SJCRH30 (cell line): ENCODE data around the gene USP2. TPM values are rescaled to one million over a fixed set of nuclear protein-coding genes. Genes with fewer than 3 reads are reported as not detected.

ENCODE experiments used
- DNase-seq, 2 experiments: peaks; one replicate each; pipeline ENCODE4 v3.0.0-alpha.2; 2015 to 2020
- H3K27ac ChIP-seq: fragments of 250-450 bp; sonication (Bioruptor Pico); 2 replicates; pipeline ENCODE4 v1.5.1; 2020; ENCODE audit warnings: mild to moderate bottlenecking, moderate library complexity
- H3K27me3 ChIP-seq: fragments of 250-450 bp; sonication (Bioruptor Pico); 2 replicates; pipeline ENCODE4 v1.5.1; 2020; ENCODE audit warnings: mild to moderate bottlenecking, moderate library complexity
- H3K36me3 ChIP-seq: fragments of 250-450 bp; sonication (Bioruptor Pico); 2 replicates; pipeline ENCODE4 v1.5.1; 2020; ENCODE audit warnings: mild to moderate bottlenecking, moderate library complexity
- H3K4me1 ChIP-seq: fragments of 250-450 bp; sonication (Bioruptor Pico); 2 replicates; pipeline ENCODE4 v1.5.1; 2020; ENCODE audit warnings: mild to moderate bottlenecking, moderate library complexity
- H3K4me3 ChIP-seq: fragments of 250-450 bp; sonication (Bioruptor Pico); 2 replicates; pipeline ENCODE4 v1.5.1; 2020; ENCODE audit warnings: mild to moderate bottlenecking, moderate library complexity
- H3K9me3 ChIP-seq: fragments of 250-450 bp; sonication (Bioruptor Pico); replicated peaks from 2 replicates; pipeline ENCODE4 v1.5.1; 2020; ENCODE audit warnings: mild to moderate bottlenecking, moderate library complexity
- total RNA-seq: library from RNA; depleted of rRNA; stranded (reverse); fragments of >200 nt; shearing (Covaris generic); gene quantifications from 2 replicates; pipeline ENCODE4 v1.2.3, GENCODE V29; 2014; rRNA removed

The USP2 gene
- total RNA-seq, 1 experiment from 2014 or later, result 2.4 TPM

GRCh38 chr11:119315131-119316015 lies 66.1 kb downstream of the USP2 start:
- Histone ChIP-seq H3K4me3 (peak overlapping the region; percentile 87), H3K4me1 (peaks cover 9% of the 10 kb centered on the region; the same call in 1 of the 2 replicates), H3K9me3 (no peaks in the 10 kb centered on the region), H3K36me3 (peaks cover 2% of the 10 kb centered on the region; the same call in 1 of the 2 replicates), H3K27me3 (no peaks in the 10 kb centered on the region), H3K27ac (peak overlapping the region; percentile 80)
- peak; percentile 55 to 68 for DNase-seq

DNA sequence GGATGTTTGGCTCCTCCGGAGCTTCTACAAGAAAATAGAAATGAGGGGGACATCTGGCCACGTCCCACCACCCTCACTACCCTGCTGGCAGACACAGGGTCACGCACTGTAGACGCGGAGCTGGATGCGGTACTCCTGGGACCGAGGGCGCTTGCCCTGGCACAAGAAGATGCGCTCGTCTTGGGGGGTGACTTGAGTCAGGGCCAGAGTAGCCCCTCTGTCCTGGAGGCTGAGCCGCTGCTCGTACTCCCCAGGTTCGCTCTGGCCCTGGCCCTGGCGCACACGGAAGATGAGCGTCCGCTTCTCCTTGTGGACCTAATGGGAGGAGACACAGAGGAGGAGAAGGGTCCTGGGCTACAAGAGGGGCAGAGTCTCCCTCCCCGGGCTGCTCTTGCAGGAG lies 66.8 kb downstream of the USP2 start:
- Histone ChIP-seq H3K27ac (peak overlapping the region; percentile 80), H3K4me1 (peaks cover 9% of the 10 kb centered on the region; the same call in 1 of the 2 replicates), H3K4me3 (peak overlapping the region; percentile 87; the same call in 1 of the 2 replicates), H3K27me3 (no peaks in the 10 kb centered on the region), H3K9me3 (no peaks in the 10 kb centered on the region), H3K36me3 (peaks cover 2% of the 10 kb centered on the region; the same call in 1 of the 2 replicates)
- DNase-seq, result no peak

GRCh38 chr11:119310682-119311052 lies 70.8 kb downstream of the USP2 start:
- H3K9me3 ChIP-seq, result no peaks in the 10 kb centered on the region
- DNase-seq, result no peak
- H3K4me1 ChIP-seq, result no peaks in the 10 kb centered on the region
- no peaks in the 10 kb centered on the region for H3K27me3 ChIP-seq
- peaks cover 2% of the 10 kb centered on the region; the same call in 1 of the 2 replicates for H3K36me3 ChIP-seq
- no peak overlapping the region for H3K27ac ChIP-seq
- H3K4me3 ChIP-seq, result no peak overlapping the region

GRCh38 chr11:119309953-119310681 lies 71.4 kb downstream of the USP2 start:
- Histone ChIP-seq H3K27ac (no peak overlapping the region), H3K4me1 (no peaks in the 10 kb centered on the region), H3K4me3 (no peak overlapping the region), H3K36me3 (peaks cover 2% of the 10 kb centered on the region; the same call in 1 of the 2 replicates), H3K27me3 (no peaks in the 10 kb centered on the region), H3K9me3 (no peaks in the 10 kb centered on the region)
- no peak for DNase-seq

DNA sequence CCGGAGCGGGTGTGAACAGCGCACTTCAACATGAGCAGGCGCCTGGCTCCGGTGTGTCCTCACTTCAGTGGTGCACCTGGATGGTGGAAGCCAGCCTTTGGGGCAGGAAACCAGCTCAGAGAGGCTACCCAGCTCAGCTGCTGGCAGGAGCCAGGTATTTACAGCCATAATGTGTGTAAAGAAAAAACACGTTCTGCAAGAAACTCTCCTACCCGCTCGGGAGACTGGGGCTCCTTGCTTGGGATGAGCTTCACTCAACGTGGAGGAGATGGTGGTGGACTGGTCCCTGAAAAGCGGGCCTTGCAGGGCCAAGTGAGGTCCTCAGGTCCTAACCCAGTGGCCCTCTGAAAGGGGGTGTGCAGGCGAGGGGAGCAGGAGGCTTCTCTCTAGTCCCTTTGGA lies 72.1 kb downstream of the USP2 start:
- H3K9me3 ChIP-seq, result no peaks in the 10 kb centered on the region
- H3K36me3 ChIP-seq, result peaks cover 2% of the 10 kb centered on the region; the same call in 1 of the 2 replicates
- no peaks in the 10 kb centered on the region for H3K27me3 ChIP-seq
- H3K4me1 ChIP-seq, result no peaks in the 10 kb centered on the region
- no peak for DNase-seq
- H3K27ac ChIP-seq, result no peak overlapping the region
- H3K4me3 ChIP-seq, result no peak overlapping the region

GRCh38 chr11:119307974-119308373 lies 73.5 kb downstream of the USP2 start:
- no peaks in the 10 kb centered on the region for H3K9me3 ChIP-seq
- DNase-seq, result no peak
- H3K36me3 ChIP-seq, result 0 out of 2 replicates have a peak, but pooled peaks cover 2% of the 10 kb centered on the region
- no peak overlapping the region for H3K27ac ChIP-seq
- H3K4me3 ChIP-seq, result no peak overlapping the region
- H3K4me1 ChIP-seq, result no peaks in the 10 kb centered on the region
- H3K27me3 ChIP-seq, result no peaks in the 10 kb centered on the region

DNA sequence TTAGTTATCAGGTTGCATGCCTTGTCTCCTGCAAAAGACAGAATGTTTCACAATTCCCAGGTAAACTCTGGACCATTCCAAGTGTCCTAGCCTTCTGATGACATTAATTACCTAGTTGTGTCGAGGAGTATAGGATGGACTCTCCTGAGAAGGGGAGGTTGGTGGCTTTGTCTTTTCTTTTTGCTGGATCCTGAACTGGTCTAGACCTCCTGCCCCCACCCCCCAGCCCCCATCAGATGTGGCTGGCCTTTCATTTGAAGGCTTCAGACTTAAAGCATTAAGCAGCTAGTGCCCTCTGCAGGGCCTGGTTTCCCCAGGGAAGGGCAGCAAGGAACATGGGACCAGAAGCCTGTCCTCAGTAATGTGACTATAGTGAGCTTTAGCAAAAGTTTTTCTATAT lies 74.3 kb downstream of the USP2 start:
- Histone ChIP-seq H3K9me3 (no peaks in the 10 kb centered on the region), H3K36me3 (0 out of 2 replicates have a peak, but pooled peaks cover 2% of the 10 kb centered on the region), H3K4me1 (no peaks in the 10 kb centered on the region), H3K27me3 (no peaks in the 10 kb centered on the region), H3K4me3 (no peak overlapping the region), H3K27ac (no peak overlapping the region)
- no peak for DNase-seq

DNA sequence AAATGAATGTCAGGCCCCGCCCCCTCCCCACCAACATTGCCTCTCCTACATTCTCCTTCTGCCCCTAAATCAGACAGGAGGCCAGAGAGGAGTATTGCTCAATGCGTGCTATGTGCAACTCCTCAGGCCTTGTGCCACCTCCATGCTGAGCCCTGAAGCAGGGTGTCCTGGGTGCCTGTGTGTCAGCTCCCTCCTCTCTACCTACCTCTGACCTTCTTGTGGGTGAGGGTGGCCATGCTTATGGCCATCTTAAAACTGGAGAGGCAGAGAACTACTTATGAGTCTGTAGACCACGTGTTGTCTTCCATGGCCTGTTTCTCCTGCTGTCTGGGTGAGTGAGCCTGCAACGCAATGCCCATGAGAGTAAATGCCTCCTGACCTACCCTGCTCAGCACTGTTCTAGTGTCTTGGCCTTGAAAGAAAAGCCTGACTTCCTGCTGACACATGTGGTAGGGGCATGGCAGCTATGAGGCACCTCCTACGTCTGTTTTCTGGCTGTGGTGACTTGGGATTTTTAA lies 75.1 kb downstream of the USP2 start:
- no peak overlapping the region for H3K27ac ChIP-seq
- H3K4me1 ChIP-seq, result no peaks in the 10 kb centered on the region
- no peaks in the 10 kb centered on the region for H3K27me3 ChIP-seq
- no peak for DNase-seq
- H3K9me3 ChIP-seq, result no peaks in the 10 kb centered on the region
- H3K4me3 ChIP-seq, result no peak overlapping the region
- H3K36me3 ChIP-seq, result 0 out of 2 replicates have a peak, but pooled peaks cover 2% of the 10 kb centered on the region

GRCh38 chr11:119305556-119306372 lies 75.7 kb downstream of the USP2 start:
- H3K4me3 ChIP-seq, result no peak overlapping the region
- no peak overlapping the region for H3K27ac ChIP-seq
- H3K4me1 ChIP-seq, result no peaks in the 10 kb centered on the region
- no peak for DNase-seq
- no peaks in the 10 kb centered on the region for H3K9me3 ChIP-seq
- H3K36me3 ChIP-seq, result no peaks in the 10 kb centered on the region
- no peaks in the 10 kb centered on the region for H3K27me3 ChIP-seq

Other genes with a start within 250 kb of the USP2 start
- gene ABCG4, start 232.6 kb downstream of the USP2 start, total RNA-seq, result 0.08 TPM in 1 of 2 replicates, not detected in the other
- 0.24 and 0.25 TPM in 2 replicates for gene NLRX1, start 213.0 kb downstream of the USP2 start, total RNA-seq
- not detected in 2 replicates for gene NHERF4, start 196.2 kb downstream of the USP2 start, total RNA-seq
- gene CBL, start 175.4 kb downstream of the USP2 start, total RNA-seq, result 11.8 and 12.9 TPM in 2 replicates
- gene MCAM, start 64.6 kb downstream of the USP2 start, total RNA-seq, result 30.2 and 31.7 TPM in 2 replicates
- gene RNF26, start 47.2 kb downstream of the USP2 start, total RNA-seq, result 8.3 and 10.4 TPM in 2 replicates
- 0.85 and 2.0 TPM in 2 replicates for gene C1QTNF5, start 40.8 kb downstream of the USP2 start, total RNA-seq
- not detected in 2 replicates for gene MFRP, start 35.0 kb downstream of the USP2 start, total RNA-seq
- 2.5 and 3.8 TPM in 2 replicates for gene THY1, start 41.5 kb upstream of the USP2 start, total RNA-seq